Testis (tissue), 2 donors: ENCODE data around the gene CCL14.

Experiments used
- POLR2A ChIP-seq: fragments of 450-650 bp; IDR thresholded peaks from one replicate; pipeline ENCODE4 v1.6.1; 2017; ENCODE audit warnings: antibody characterized with exemption, mild to moderate bottlenecking, moderate library complexity
- TF ChIP-seq, protein P1 (sequence below), 3 experiments: fragments of 450-650 bp in 2 of 3; fragments of 200-600 bp in 1 of 3; sonication (generic) in 1 of 3; IDR thresholded peaks; one replicate each; pipeline ENCODE4 v1.5.1; 2016 to 2019; ENCODE audit warnings: antibody characterized with exemption in 3 of 3, mild to moderate bottlenecking in 2 of 3, moderate library complexity in 1 of 3

DNA sequence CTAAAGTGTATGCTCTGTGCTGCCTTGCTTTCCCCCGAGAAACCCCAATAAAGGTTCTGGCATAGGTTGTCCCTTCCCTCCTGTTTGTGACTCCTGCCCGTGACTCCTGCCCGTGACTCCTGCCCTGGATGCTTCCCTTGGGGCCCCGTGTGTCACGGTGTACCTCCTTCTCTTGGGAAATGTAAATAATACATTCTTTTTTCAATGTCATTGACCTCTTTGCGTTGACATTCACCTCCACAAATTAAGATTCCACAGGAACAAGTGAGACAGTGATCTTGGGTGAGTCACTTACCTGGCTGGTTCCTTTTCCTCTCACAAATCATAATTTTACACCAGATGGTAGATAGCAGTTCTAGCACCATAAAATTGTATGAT is 14.2 kb upstream of the CCL14 start:
- TF ChIP-seq, protein P1, sequence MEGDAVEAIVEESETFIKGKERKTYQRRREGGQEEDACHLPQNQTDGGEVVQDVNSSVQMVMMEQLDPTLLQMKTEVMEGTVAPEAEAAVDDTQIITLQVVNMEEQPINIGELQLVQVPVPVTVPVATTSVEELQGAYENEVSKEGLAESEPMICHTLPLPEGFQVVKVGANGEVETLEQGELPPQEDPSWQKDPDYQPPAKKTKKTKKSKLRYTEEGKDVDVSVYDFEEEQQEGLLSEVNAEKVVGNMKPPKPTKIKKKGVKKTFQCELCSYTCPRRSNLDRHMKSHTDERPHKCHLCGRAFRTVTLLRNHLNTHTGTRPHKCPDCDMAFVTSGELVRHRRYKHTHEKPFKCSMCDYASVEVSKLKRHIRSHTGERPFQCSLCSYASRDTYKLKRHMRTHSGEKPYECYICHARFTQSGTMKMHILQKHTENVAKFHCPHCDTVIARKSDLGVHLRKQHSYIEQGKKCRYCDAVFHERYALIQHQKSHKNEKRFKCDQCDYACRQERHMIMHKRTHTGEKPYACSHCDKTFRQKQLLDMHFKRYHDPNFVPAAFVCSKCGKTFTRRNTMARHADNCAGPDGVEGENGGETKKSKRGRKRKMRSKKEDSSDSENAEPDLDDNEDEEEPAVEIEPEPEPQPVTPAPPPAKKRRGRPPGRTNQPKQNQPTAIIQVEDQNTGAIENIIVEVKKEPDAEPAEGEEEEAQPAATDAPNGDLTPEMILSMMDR (IDR thresholded peaks at IDR 0.05): no peak
- TF ChIP-seq POLR2A: no peak
